Measurements from ENCODE around the gene PNPLA6.

PNPLA6 gene

DNA sequence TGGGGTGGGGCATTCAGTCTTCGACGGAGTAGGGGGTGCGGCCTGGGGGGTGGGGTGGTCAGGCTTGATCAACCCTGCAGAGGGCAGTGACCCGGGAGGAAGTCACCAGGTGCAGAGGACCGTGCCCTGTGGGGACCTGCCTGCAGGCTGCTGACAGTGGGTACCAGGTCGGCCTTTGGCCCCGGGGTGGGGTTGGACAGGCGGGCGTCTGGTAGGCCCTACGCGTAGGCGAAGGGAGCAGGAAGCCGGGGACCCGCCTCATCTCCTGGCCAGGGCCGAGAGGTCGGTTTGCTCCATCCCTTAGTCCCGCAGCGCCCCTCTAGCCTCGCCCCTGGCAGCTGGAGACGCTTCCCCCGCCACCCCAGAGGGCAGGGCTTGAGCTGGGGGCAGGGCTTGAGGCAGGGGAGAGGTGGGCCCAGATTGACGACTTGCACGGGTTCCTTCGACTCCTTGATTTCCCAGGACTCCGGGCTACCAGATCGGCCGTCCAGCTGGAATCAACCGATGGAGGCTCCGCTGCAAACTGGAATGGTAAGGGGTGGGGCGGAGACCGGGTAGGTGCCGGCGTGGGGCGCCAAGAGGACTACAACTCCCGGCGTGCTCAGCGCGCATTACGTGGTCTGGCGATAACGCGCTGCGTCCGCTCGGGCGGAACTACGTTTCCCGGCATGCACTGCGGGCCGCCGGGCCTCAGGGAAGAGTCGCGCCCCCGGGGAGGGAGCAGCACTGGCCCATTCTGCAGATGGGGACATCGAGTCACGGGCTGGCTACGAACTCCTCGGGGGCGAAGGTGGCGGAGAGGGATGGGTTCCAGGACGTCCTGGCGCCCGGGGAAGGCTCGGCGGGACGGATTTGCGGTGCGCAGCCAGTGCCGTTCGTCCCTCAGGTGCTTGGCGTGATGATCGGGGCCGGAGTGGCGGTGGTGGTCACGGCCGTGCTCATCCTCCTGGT is at the start of gene PNPLA6:
PNPLA6 (plus strand) TSS at position 671 of the 951 bp plus-strand sequence; CDS start at position 743, 72 bp downstream.
- ATAC-seq (peak; percentile 83), DNase-seq (peak; percentile 96)
- peaks cover 13% of the 10 kb centered on the region for H3K36me3 Mint-ChIP-seq (ENCODE audit: low read depth)
- H3K27ac Mint-ChIP-seq, result peak within 1 kb of the TSS; percentile 90
- peak within 1 kb of the TSS; percentile 93 for H3K4me3 Mint-ChIP-seq
- peaks cover 16% of the 10 kb centered on the region for H3K4me1 Mint-ChIP-seq
- H3K27me3 Mint-ChIP-seq, result no peaks in the 10 kb centered on the region
- H3K9me3 Mint-ChIP-seq, result no peaks in the 10 kb centered on the region

DNA sequence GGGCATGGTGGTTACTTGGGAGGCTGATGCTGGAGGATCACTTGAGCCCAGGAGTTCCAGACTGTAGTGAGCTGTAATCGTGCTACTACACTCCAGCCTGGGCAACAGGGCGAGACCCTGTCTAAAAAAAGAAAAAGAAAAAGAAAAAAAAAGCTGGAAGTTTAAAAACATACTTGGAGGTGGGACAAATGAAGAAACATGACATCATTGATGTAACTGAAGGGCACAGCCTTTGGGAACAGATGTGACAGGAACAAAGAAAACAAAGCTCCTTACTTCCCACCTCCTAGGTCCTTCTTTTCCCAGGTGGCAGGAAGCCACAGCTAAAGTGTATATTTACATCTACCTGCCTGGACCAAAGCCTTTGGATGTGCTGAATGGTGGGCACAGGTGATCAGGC is 48.6 kb upstream of the PNPLA6 start:
- DNase-seq (no peak), ATAC-seq (no peak)
- Mint-ChIP-seq H3K27ac (no peak overlapping the region), H3K36me3 (ENCODE audit: low read depth) (no peaks in the 10 kb centered on the region), H3K4me3 (no peak overlapping the region), H3K9me3 (no peaks in the 10 kb centered on the region), H3K4me1 (peaks cover 26% of the 10 kb centered on the region), H3K27me3 (no peaks in the 10 kb centered on the region)

DNA sequence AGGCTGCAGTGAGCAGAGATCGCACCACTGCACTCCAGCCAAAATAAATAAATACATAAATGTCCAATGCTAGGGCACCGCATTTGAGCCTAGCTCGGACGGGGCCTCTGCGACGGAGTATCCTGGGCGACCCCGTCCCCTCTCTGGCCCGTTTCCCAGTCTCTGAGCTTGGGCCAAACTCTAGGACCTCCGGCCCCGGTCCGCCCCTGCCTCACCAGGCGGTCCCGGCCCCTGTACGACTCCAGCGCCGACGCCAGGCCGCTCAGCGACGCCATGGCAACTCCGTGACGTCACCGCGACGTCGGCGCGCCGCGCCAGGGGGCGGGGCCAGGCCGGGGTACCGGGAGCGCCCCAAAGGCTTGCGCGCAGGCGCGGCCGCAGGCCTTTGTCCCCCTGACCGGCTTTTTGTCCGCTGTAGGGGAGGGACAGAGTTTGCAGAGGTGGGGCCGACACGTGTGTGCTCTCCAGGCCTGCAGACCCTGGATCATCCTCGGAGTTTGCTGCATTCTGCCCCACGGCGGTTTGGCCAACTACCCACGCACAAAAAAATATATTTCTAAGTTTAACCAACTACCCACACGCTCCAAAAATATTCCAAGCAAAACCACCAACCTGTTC is 46.7 kb upstream of the PNPLA6 start, which contains the start of gene PEX11G:
PEX11G (minus strand) TSS at position 300 of the 618 bp plus-strand sequence; CDS start at position 275, 25 bp downstream.
- Mint-ChIP-seq H3K27me3 (peaks cover 4% of the 10 kb centered on the region), H3K36me3 (ENCODE audit: low read depth) (no peaks in the 10 kb centered on the region), H3K27ac (peak within 1 kb of the TSS; percentile 85), H3K4me1 (peaks cover 38% of the 10 kb centered on the region), H3K4me3 (peak within 1 kb of the TSS; percentile 83), H3K9me3 (no peaks in the 10 kb centered on the region)
- ATAC-seq, result peak; percentile 75
- DNase-seq, result peak; percentile 95

DNA sequence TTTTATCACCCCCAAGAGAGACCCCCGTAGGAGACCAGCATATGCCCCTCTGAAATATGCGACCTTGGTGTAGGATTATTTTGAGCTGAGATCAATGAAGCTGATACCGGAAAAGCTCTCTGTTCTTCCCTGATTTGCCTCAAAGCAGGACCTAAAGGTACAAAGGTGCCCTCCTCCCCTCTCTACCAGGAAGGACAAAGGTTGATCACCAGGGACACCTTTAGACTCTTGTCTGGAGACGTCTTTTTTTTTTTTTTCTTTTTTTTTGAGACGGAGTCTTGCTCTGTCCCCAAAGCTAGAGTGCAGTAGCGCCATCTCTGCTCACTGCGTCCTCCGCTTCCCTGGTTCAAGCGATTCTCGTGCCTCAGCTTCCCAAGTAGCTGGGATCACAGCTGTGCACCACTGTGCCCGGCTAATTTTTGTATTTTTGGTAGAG is 45.9 kb upstream of the PNPLA6 start:
- no peak for ATAC-seq

DNA sequence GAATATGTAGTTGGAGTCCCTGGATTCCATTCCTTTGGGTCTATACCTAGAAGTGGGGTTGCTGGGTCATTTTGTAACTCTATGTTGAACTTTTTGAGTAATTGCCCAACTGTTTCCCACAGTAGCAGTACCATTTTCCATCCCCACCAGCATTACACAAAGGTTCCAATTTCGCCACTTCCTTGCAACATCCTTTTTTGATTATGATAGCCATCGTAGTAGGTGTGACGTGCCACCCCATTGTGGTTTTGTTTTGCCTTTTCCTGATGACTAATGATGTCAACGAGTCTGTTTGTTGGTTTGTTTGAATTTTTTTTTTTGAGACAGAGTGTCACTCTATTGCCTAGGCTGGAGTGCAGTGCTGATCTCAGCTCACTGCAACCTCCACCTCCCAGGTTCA is 43.4 kb upstream of the PNPLA6 start:
- Mint-ChIP-seq H3K36me3 (ENCODE audit: low read depth) (no peaks in the 10 kb centered on the region), H3K27ac (peak overlapping the region; percentile 90), H3K4me3 (peak overlapping the region; percentile 59), H3K4me1 (peaks cover 38% of the 10 kb centered on the region), H3K27me3 (peaks cover 10% of the 10 kb centered on the region), H3K9me3 (no peaks in the 10 kb centered on the region)
- ATAC-seq, result peak; percentile 79
- peak; percentile 64 for DNase-seq

More for the DNA sequence above, 45.9 kb upstream of the PNPLA6 start:
- no peak for DNase-seq
- peak overlapping the region; percentile 85 for H3K27ac Mint-ChIP-seq
- H3K27me3 Mint-ChIP-seq, result peaks cover 4% of the 10 kb centered on the region
- peak overlapping the region; percentile 83 for H3K4me3 Mint-ChIP-seq
- H3K9me3 Mint-ChIP-seq, result no peaks in the 10 kb centered on the region
- H3K4me1 Mint-ChIP-seq, result peaks cover 38% of the 10 kb centered on the region
- no peaks in the 10 kb centered on the region for H3K36me3 Mint-ChIP-seq (ENCODE audit: low read depth)

DNA sequence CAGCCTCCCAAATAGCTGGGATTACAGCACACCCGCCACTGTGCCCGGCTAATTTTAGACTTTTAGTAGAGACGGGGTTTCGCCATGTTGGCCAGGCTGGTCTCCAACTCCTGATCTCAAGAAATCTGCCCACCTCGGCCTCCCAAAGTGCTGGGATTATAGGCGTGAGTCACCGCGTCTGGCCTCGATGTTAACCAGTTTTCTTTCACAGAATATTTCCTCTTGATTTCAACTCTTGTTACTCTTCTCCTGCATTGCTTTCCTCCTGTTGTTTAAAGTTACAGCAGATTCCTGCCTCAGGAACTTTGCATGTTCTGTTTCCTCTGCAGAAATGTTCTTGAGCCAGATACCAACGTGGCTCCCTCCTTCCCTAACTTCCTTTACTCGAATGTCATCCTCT is 43.0 kb upstream of the PNPLA6 start:
- no peaks in the 10 kb centered on the region for H3K9me3 Mint-ChIP-seq
- ATAC-seq, result no peak
- H3K36me3 Mint-ChIP-seq (ENCODE audit: low read depth), result no peaks in the 10 kb centered on the region
- H3K4me1 Mint-ChIP-seq, result peaks cover 38% of the 10 kb centered on the region
- peak overlapping the region; percentile 90 for H3K27ac Mint-ChIP-seq
- DNase-seq, result no peak
- H3K27me3 Mint-ChIP-seq, result peaks cover 12% of the 10 kb centered on the region
- H3K4me3 Mint-ChIP-seq, result no peak overlapping the region

DNA sequence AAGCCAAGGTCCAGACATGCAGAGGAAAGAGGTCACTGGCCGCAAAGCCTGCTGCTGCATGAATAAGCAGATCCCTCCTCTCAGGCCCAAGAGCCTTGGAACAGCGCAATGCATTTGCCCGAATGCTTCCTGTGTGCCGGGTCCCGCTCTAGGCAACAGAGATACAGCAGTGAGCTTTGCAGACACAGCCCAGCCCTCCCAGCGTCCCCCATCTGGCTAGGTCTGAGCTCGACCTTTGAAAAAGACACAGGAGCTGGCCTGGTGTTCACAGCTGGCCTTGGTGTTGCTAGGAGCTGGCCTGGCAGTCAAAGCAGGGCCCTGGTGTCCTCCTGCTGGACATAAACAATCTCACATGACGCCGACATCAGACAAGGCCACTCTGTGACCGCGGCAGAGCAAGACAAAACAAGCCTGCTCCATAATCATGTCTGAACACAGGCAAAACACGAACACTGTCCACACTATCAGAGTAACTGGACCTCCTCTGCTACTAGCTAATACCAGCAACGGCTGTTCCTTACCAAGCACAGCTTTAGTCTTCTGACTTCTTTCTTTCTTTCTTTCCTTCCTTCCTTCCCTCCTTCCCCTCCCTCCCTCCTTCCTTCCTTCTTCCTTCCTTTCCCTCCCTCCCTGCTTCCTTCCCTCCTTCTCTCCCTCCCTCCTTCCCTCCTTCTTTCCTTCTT is 41.0 kb upstream of the PNPLA6 start:
- no peak for ATAC-seq
- Mint-ChIP-seq H3K27ac (no peak overlapping the region), H3K4me3 (no peak overlapping the region), H3K36me3 (ENCODE audit: low read depth) (no peaks in the 10 kb centered on the region), H3K4me1 (peaks cover 31% of the 10 kb centered on the region), H3K27me3 (peaks cover 25% of the 10 kb centered on the region), H3K9me3 (no peaks in the 10 kb centered on the region)
- no peak for DNase-seq

DNA sequence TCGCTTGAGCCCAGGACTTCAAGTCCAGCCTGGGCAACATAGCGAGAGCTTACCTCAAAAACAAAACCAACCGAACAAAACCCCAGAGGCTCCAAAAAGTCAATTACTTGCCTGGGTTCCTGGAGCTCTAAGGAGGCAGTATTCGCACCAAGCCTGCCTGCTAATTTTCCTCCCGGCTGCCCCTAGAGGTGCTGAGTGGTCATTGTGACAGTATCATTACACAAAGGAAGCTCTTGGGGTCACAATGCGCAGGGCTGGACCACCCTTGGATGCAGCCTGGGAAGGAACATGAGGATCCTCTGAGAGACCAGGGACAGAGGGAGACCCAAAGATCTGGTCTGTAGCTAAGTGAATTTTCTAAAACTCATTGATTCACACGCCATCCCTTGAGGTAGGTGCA is 38.2 kb upstream of the PNPLA6 start:
- no peaks in the 10 kb centered on the region for H3K9me3 Mint-ChIP-seq
- H3K27me3 Mint-ChIP-seq, result peaks cover 35% of the 10 kb centered on the region
- ATAC-seq (no peak), DNase-seq (no peak)
- H3K27ac Mint-ChIP-seq, result no peak overlapping the region
- peaks cover 14% of the 10 kb centered on the region for H3K4me1 Mint-ChIP-seq
- no peaks in the 10 kb centered on the region for H3K36me3 Mint-ChIP-seq (ENCODE audit: low read depth)
- no peak overlapping the region for H3K4me3 Mint-ChIP-seq

DNA sequence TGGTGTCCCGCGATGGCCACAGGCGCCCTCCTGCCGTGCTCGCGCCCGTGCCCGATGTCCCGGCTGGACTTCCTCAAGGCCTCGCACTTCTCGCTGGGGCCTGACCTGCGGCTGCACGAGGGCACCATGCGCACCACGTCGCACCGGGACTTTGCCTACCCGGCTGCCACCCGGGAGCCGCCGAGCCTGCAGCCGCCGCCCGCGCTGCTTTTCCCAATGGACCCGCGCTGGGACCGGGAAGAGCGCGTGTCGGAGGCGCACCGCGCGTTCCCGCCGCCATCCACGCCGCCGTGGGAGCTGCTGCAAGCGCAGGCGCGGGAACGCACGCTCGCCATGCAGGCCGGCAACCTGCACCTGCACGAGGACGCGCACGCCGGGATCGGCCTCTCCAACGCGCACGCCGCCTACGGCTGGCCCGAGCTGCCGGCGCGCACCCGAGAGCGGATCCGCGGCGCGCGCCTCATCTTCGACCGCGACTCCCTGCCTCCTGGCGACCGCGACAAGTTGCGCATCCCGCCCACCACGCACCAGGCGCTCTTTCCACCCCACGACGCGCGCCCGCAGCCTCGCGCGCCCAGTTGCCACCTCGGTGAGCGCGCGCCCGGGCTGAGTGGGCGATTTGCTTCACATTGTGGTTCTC is 34.6 kb upstream of the PNPLA6 start:
- DNase-seq, result peak; percentile 64
- no peak overlapping the region for H3K27ac Mint-ChIP-seq
- no peaks in the 10 kb centered on the region for H3K36me3 Mint-ChIP-seq (ENCODE audit: low read depth)
- peak; percentile 35 for ATAC-seq
- H3K27me3 Mint-ChIP-seq, result peaks cover 56% of the 10 kb centered on the region
- H3K4me1 Mint-ChIP-seq, result peaks cover 10% of the 10 kb centered on the region
- H3K9me3 Mint-ChIP-seq, result no peaks in the 10 kb centered on the region
- peak overlapping the region; percentile 40 for H3K4me3 Mint-ChIP-seq

DNA sequence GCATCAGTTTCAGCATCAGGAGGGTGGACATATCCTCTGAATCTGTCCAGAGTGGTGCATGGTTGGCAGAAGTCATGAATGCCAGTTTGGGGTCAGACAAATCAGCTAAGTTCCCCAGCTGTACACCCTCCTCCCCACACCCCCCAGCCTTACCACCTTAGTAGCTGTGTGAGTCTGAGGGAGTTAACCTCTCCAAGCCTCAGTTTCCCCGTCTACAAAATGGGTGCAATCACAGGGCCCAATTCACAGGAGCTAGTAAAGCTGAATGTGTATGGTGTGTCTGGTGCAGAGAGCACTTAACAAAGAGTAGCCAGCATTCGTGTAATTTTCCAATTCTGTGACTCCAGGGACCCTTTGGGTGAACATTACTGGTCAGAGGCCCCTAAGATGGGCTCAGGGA is 33.0 kb upstream of the PNPLA6 start:
- H3K4me3 Mint-ChIP-seq, result no peak overlapping the region
- H3K4me1 Mint-ChIP-seq, result peaks cover 12% of the 10 kb centered on the region
- H3K36me3 Mint-ChIP-seq (ENCODE audit: low read depth), result no peaks in the 10 kb centered on the region
- no peak overlapping the region for H3K27ac Mint-ChIP-seq
- DNase-seq (no peak), ATAC-seq (no peak)
- peaks cover 57% of the 10 kb centered on the region for H3K27me3 Mint-ChIP-seq
- no peaks in the 10 kb centered on the region for H3K9me3 Mint-ChIP-seq

DNA sequence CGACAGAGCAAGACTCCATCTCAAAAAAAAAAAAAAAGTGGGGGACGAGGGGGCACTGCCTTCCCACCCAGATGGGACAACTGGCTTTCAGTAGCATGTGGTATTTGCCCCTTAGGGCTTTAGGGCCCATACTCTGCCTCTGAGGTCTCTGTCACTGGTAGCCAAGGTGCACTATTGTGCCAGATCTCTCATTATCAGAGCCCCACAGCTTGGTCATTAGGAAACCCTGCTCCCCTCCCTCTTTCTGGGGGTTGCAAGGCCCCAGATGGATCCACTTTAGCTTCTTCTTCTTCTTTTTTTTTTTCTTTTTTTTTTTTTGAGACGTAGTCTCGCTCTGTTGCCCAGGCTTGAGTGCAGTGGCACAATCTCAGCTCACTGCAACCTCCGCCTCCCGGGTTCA is 30.8 kb upstream of the PNPLA6 start:
- ATAC-seq (no peak), DNase-seq (no peak)
- Mint-ChIP-seq H3K4me3 (no peak overlapping the region), H3K4me1 (peaks cover 12% of the 10 kb centered on the region), H3K36me3 (ENCODE audit: low read depth) (no peaks in the 10 kb centered on the region), H3K9me3 (no peaks in the 10 kb centered on the region), H3K27me3 (peaks cover 47% of the 10 kb centered on the region), H3K27ac (no peak overlapping the region)

DNA sequence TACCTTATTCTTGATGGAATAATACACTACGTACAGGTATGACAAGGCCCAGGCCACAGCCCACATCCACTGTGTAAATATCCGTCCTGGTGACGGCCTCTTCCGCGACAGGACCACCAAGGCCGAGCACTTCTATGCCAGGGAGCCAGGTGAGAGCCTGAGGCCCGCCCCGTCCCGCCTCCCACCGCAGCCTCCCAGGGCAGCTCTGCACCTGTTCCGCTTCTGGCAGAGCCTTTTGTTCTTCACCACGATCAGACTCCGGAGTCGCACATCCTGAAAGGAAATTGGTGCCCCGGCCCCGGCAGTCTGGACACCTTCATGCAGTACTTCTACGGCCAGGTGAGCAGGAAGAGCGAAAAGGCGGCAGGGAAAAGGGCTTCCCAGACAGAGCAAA is 30.2 kb upstream of the PNPLA6 start:
- no peak for DNase-seq
- Mint-ChIP-seq H3K4me3 (no peak overlapping the region), H3K36me3 (ENCODE audit: low read depth) (no peaks in the 10 kb centered on the region), H3K4me1 (peaks cover 12% of the 10 kb centered on the region), H3K27ac (no peak overlapping the region), H3K9me3 (no peaks in the 10 kb centered on the region), H3K27me3 (peaks cover 44% of the 10 kb centered on the region)
- ATAC-seq, result no peak

DNA sequence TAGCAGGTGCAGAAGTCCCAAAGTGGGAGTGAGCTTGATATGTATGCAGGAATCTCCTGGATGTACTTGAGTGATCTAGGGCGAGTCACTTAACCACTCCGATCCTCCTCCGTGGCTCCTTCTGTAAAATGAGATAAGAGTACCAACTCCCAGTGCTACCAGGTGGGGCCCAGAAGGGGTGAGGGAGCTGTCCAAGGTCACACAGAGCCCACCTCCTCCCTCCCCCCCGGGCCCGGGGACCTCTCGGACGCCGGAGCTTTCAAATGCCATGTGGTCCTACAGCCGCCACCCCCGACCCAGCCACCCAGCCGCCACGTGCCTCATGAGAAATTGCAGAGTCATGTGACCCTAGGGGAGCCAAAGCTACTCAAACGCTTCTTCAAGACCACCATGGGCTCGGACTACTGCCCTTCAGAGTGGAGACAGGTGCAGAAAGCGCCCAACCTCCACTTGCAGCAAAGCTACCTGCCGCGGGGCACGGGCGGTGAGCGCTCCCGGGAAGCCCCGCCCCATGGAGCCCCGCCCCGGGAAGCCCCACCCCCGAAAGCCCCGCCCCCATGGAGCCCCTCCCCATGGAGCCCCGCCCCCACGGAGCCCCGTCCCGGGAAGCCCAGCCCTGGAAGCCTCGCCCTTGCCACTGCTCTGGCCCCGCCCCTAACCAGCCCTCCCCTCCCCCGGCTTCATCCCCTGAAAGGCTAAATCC is 29.7 kb upstream of the PNPLA6 start:
- peak overlapping the region; percentile 17 for H3K4me3 Mint-ChIP-seq
- H3K9me3 Mint-ChIP-seq, result no peaks in the 10 kb centered on the region
- no peak overlapping the region for H3K27ac Mint-ChIP-seq
- DNase-seq (peak; percentile 45), ATAC-seq (peak; percentile 8)
- H3K36me3 Mint-ChIP-seq (ENCODE audit: low read depth), result no peaks in the 10 kb centered on the region
- H3K4me1 Mint-ChIP-seq, result peaks cover 12% of the 10 kb centered on the region
- H3K27me3 Mint-ChIP-seq, result peaks cover 42% of the 10 kb centered on the region

Measured in activated naive CD8-positive, alpha-beta T cell treated with anti-CD3 and anti-CD28 coated beads, Interleukin-2, amount 50 U/mL, for 24 hours (primary cell).